NCI-H146 treated with DMSO at 0.1 percent for 48 hours (cell line): ENCODE measurements around the gene DBF4.
"Not testable (repeated sequence)": the region's sequence is repeated elsewhere in the genome, so short reads cannot be mapped to it uniquely, and the experiment has no call there.

Source experiments
- DNase-seq: peaks from one replicate; lab custom pipeline; 2025; ENCODE audit not compliant: unreplicated experiment; lab: John Stamatoyannopoulos, UW

DBF4 gene

GRCh38 chr7:87882151-87882937 is 6.1 kb downstream of the DBF4 start:
- no peak for DNase-seq

DNA sequence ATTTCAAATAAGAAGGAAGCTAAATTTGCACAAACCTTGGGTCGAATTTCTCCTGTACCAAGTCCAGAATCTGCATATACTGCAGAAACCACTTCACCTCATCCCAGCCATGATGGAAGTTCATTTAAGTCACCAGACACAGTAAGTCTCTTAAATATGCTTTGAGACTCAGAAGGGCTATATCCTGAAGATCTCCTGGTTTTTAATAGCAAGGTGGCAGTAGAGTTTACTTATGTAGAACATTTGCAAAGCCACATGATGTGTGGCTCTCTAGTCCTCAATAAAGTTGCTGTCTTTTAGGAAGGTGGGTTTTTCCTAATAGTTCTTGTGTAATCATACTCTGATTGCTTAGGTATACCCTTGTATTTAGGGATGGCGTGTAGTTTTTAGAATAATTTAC is 8.7 kb downstream of the DBF4 start:
- DNase-seq = no peak

GRCh38 chr7:87886875-87887274 is 10.6 kb downstream of the DBF4 start:
- peak; percentile 24 for DNase-seq

- no peak for DNase-seq
Observed at GRCh38 chr7:87895363-87895762, 19.1 kb downstream of the DBF4 start.

DNA sequence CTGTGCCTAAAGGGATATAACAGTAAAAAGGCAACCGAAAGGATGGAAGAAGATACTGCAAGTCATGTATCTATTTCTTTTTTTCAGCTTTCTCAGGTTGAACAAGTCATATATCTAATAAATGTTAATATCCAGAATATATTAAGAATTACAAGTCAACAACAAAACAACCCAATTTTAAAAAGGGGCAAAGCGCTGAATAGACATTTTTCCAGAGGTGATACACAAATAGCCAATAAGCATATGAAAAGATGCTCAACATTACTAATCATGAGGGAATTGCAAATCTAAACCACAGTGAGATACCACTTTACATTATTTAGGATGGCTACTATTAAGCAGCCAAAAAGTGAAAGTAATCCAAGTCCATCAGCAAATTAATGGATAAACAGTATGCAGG is 23.0 kb downstream of the DBF4 start:
- no peak for DNase-seq

DNA sequence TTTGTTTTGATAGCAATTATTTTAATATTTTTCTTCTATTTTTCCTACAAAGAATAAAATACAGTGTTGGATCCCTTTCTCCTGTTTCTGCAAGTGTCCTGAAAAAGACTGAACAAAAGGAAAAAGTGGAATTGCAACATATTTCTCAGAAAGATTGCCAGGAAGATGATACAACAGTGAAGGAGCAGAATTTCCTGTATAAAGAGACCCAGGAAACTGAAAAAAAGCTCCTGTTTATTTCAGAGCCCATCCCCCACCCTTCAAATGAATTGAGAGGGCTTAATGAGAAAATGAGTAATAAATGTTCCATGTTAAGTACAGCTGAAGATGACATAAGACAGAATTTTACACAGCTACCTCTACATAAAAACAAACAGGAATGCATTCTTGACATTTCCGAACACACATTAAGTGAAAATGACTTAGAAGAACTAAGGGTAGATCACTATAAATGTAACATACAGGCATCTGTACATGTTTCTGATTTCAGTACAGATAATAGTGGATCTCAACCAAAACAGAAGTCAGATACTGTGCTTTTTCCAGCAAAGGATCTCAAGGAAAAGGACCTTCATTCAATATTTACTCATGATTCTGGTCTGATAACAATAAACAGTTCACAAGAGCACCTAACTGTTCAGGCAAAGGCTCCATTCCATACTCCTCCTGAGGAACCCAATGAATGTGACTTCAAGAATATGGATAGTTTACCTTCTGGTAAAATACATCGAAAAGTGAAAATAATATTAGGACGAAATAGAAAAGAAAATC is 31.0 kb downstream of the DBF4 start:
- DNase-seq = not testable (repeated sequence)

DNA sequence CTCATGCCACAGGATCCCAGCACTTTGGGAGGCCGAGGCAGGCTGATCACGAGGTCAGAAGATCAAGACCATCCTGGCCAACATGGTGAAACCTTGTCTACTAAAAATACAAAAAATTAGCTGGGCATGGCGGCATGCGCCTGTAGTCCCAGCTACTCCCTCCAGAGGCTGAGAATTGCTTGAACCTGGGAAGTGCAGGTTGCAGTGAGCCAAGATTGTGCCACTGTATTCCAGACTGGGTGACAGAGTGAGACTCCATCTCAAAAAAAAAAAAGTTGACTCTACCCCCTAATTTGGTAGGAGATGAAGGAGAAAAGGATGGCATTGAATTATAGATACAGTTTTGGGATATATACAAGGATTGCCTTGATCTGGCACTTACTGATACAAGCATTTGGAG is 32.5 kb downstream of the DBF4 start:
- DNase-seq = not testable (repeated sequence)

GRCh38 chr7:87912121-87912520 is 35.8 kb downstream of the DBF4 start:
- no peak for DNase-seq

DNA sequence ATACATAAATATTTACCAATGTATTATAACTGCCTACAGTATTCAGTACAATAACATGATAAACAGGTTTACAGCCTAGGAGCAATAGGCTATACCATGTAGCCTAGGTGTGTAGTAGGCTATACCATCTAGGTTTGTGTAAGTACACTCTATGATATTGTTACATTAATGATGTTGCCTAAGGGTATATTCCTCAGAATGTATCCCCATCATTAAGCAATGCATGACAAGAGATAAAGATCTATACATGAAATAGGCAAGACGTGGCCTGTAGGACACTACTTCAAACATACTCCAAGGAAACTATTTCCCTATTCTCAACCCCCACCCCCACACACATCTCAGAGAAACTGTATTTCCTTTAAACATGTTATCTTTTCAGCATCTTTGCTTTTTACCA is 42.4 kb downstream of the DBF4 start:
- no peak for DNase-seq

DNA sequence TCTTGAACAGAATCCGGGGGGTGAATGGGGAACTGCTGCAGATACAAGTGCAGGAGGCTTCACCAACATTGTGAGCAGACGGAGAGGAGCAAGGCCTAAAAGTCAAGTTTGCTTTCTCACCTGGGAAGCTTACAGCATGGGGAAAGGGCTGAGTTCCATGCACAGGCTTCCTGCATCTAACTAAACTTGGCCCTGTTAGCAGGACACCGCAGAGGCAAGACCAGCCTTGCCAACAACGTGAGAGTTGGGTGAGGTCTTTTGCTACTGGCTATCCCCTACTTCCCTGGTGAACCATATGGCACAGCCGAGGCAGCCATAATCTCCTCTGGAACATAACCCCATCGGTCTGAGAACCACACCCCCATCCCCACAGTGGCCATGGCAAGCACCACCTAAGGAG is 43.6 kb downstream of the DBF4 start:
- no peak for DNase-seq

GRCh38 chr7:87920578-87920977 is 44.3 kb downstream of the DBF4 start:
- no peak for DNase-seq

DNA sequence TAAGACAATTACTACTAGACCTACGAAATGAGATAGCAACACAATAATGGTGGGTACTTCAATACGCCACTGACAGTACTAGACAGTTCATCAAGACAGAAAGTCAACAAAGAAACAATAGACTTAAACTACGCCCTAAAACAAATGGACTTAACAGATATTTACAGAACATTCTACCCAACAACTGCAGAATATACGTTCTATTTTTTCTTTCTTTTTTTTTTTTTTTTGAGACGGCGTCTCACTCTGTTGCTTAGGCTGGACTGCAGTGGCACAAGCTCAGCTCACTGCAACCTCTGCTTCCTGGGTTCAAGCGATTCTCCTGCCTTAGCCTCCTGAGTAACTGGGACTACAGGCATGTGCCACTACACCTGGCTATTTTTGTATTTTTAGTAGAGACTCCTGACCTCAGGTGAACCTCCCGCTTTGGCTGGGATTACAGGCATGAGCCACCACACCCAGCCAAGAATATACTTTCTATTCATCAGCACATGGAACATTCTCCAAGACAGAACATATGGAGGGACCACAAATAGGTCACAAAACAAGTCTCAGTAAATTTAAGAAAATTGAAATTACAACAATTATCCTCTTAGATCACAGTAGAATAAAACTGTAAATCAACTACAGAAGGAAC is 46.6 kb downstream of the DBF4 start:
- peak; percentile 11 for DNase-seq

DNA sequence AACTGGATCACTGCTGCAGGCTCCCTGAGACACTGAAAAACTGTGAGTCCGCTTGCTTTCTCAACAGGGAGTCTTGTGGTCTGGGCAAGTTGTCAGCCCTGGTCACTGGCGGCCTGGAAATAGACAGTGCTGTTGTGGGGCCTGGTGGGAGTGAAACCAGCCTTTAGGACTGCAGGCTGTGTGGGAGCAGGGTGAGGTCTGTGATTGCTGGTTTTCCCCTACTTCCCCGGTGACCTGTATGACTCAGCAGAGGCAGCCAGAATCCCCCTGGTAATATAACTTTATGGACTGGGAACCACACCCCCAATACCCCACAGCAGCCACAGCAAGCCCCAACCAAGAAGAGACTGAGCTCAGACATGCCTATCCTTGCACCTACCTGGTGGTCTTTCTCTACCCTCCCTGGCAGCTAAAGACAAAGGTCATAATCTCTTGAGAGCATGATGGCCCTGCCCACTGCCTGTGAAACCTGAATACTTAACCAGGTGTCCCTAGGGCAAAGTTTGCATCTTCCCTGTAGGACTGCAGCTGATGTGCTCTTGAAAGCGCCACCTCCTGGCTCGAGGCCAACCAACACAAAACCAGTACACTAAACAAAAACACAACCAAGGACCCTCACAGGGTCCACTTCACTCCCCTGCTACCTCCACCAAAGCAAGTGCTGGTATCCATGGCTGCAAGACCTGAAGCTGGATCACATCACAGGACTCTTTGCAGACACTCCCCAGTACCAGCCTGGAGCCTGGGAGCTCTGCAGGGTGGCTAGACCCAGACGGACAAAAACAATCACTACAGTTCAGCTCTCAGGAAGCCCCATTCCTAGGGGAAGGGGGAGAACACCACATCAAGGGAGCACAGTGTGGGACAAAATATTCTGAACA is 50.5 kb downstream of the DBF4 start:
- DNase-seq = no peak

DNA sequence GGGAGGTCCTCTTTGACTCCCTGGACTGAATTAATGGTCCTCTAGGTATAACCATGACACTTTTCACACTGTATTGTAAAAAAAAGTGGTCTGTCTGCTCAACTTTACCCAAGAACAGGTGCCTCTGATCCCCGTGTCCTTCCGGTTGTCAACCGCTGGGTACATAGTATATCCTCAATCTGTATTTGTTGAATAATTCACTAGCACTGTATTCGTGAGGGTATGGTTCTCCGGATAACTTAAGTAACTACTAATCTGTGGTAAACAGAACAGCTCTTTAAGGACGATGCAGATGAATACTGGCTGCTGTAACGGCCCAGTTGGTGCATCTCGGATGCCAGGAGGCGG is 57.3 kb downstream of the DBF4 start:
- DNase-seq = no peak

GRCh38 chr7:87933953-87934698 is 57.8 kb downstream of the DBF4 start, which contains the start of gene ADAM22:
Gene ADAM22, plus strand, starts transcription at chr7:87934251. Its CDS starts 215 bp downstream, at chr7:87934466.
- peak; percentile 85 for DNase-seq

- peak; percentile 57 for DNase-seq
Observed at GRCh38 chr7:87934699-87935383, 58.5 kb downstream of the DBF4 start.

GRCh38 chr7:87935384-87935706 is 59.1 kb downstream of the DBF4 start:
- peak; percentile 6 for DNase-seq

DNA sequence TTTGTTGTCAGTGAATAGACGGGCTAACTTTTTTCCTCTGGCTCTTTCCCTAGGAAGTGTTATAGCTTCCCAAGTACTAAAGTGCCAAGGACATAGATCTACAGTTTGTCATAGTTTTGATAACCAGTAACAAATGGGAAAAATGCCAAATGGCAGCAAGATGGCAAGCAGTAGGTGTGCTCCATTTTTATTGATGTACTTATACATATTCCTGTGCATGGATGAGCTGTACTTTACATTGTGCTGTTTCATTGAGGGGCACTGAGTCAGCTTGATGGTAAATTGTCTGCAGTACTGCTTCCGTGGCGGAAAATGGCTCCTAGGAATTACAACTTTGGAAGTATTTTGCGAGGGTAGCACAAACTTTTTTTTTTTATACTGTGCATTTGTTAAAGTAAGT is 64.8 kb downstream of the DBF4 start:
- no peak for DNase-seq

GRCh38 chr7:87944547-87944946 is 68.3 kb downstream of the DBF4 start:
- no peak for DNase-seq

DNA sequence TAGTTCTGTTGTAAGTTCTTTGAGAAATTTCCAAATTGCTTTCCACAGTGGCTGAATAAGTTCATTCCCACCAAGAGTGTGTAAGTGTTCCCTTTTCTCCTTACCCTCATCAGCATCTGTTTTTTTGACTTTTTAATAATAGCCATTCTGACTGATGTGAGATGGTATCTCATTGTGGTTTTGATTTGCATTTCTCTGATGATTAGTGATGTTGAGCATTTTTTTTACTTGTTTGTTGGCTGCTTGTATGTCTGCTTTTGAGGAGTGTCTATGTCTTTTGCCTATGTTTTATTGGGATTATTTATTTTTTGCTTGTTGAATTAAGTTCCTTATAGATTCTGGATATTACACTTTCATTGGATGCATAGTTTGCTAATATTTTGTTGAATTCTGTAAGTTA is 69.6 kb downstream of the DBF4 start:
- DNase-seq = not testable (repeated sequence)
